ENCODE measurements around the gene VAV3.

VAV3 gene

DNA sequence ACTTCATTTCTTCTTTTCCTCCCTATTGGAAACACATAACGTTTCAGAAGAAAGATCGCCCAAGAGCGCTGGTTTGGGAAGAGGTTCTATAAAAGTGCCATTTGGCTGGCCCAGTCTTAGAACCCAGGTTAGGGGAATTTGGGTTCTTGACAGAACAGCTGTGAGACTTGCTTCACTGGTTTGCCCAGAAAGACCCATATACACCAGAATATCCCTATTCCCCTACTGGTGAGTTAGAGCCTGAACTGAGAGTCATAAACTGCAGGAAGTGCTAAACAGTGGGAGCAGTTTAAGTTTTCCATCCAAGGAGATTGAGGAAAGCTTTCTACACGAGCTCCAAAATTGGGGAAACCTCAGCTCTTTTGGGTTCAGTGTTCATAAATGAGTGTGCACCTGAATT, 275.2 kb downstream of the VAV3 start:
- Histone ChIP-seq H3K4me2 (no peak overlapping the region), H3K36me3 (peaks cover 59% of the 10 kb centered on the region), H3K27me3 (no peaks in the 10 kb centered on the region), H4K20me1 (no peaks in the 10 kb centered on the region), H3K4me1 (no peaks in the 10 kb centered on the region), H3K9ac (no peak overlapping the region), H3K9me3 (no peaks in the 10 kb centered on the region), H3K27ac (no peak overlapping the region), H3K4me3 (no peak overlapping the region)
- no peak for TF ChIP-seq Cebpa-rat (IDR thresholded peaks at IDR 0.05)

DNA sequence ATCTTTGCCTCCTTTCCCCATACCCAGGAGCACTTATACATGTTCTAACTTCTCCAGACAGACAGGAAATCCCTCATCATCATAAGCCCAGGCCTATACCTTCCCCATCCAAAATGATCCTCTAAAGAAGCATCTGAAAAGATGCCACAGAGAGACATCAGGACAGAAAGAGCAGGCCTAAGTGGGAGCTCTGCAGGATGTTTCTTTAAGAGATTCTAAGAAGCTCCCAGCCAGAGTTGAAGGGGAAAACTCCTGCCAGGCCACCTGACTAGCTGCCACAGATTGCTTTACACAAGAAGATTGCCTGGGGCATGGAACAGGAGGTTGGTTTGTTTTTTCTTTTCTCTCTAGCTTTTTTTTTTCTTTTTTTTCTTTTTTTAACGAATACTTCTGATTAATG, 275.8 kb downstream of the VAV3 start:
- no peaks in the 10 kb centered on the region for H4K20me1 ChIP-seq
- no peaks in the 10 kb centered on the region for H3K9me3 ChIP-seq
- no peak overlapping the region for H3K27ac ChIP-seq
- peaks cover 57% of the 10 kb centered on the region for H3K36me3 ChIP-seq
- no peak overlapping the region for H3K4me2 ChIP-seq
- no peak overlapping the region for H3K9ac ChIP-seq
- H3K4me1 ChIP-seq: no peaks in the 10 kb centered on the region
- no peak for TF ChIP-seq Cebpa-rat (IDR thresholded peaks at IDR 0.05)
- no peaks in the 10 kb centered on the region for H3K27me3 ChIP-seq
- H3K4me3 ChIP-seq: no peak overlapping the region

DNA sequence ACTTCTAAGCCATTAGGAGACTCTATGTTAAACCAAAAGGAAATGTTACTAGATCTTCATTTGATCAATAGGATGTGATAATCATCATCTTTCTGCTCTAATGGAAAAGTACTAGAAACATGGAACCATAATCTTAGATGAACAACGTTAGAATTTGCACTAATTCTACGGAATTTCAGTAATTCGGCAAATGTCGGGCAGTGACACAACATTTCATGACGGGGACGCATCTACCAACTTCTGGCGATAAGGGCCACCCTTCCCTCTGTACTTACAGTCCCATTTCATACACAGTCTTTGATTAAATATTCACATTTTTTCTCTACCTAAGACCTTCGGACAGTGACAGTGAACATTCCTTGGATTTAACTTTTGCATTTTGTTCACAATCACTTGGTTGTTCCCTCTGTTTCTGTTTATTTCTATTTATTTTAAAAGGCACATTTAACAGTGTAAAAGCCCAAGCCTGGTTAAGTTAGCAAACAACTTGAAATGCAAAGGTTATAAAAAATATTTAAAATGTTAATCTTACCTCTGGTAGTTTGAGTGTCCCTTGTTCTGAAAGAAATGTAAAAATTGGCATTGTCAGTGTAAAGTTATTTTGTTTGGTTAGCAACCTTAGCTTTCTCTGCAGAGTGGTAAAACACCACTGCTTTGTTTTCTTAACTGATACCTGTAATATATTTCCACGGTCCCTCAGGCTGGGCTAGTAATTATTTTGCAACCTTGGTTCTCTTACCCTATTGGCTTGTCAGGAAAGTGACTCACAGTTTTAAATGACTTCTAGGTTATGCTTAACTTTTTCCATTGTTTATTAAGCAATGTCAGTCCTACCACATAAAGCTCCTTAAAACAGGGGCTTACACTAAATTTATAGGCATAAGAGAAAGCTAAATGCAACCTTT, 276.9 kb downstream of the VAV3 start:
- Histone ChIP-seq H4K20me1 (no peaks in the 10 kb centered on the region), H3K4me1 (no peaks in the 10 kb centered on the region), H3K4me2 (no peak overlapping the region), H3K4me3 (no peak overlapping the region), H3K36me3 (peaks cover 55% of the 10 kb centered on the region), H3K9me3 (no peaks in the 10 kb centered on the region), H3K27me3 (no peaks in the 10 kb centered on the region), H3K27ac (no peak overlapping the region), H3K9ac (no peak overlapping the region)
- TF ChIP-seq Cebpa-rat (IDR thresholded peaks at IDR 0.05): no peak

DNA sequence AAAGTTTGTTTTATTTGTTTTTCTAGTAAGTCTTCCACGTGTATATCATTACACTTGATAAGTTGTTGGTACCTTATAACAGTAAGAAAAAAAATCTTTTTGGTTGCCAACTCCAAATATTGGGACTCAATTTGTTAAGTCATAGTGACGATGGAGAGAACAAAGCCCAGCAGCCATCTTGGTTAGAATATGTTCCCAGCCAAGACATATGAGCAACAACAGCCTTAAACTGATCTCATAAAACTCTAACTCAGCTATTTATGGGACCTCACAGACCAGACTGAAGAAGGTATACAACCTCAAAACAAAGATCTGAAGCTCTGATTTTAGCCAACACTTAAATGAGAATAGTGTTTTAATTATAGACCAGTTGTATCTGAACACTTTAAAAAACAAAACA, 281.3 kb downstream of the VAV3 start:
- H3K9ac ChIP-seq: no peak overlapping the region
- no peaks in the 10 kb centered on the region for H3K4me1 ChIP-seq
- no peaks in the 10 kb centered on the region for H3K9me3 ChIP-seq
- H4K20me1 ChIP-seq: no peaks in the 10 kb centered on the region
- H3K4me3 ChIP-seq: no peak overlapping the region
- no peak for TF ChIP-seq Cebpa-rat (IDR thresholded peaks at IDR 0.05)
- H3K36me3 ChIP-seq: peaks cover 38% of the 10 kb centered on the region
- H3K4me2 ChIP-seq: no peak overlapping the region
- H3K27ac ChIP-seq: no peak overlapping the region
- no peaks in the 10 kb centered on the region for H3K27me3 ChIP-seq

DNA sequence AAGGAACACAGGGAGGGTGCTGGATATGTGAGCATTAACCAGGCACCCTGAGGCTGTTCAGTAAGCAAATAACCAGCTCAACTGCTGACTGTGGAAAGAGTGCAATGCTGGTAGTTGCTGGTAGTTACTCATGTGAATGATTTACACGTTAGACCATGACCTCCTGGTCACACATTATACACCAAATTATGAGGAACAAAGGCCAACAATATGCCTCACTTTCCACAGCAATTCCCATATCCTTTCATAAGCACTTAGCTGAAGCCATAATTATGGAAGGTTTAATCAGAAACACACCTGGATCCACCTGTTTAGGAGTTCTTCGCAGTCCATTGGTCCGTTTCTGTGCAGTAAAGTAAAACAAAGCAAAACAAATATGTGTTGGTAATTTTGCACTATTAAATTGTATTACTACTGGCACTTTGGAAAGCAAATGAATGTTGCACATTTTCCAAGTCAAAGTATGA, 281.8 kb downstream of the VAV3 start:
- Histone ChIP-seq H3K27ac (no peak overlapping the region), H3K9me3 (no peaks in the 10 kb centered on the region), H3K4me3 (no peak overlapping the region), H3K4me2 (no peak overlapping the region), H3K9ac (no peak overlapping the region), H3K36me3 (peaks cover 34% of the 10 kb centered on the region), H3K27me3 (no peaks in the 10 kb centered on the region), H4K20me1 (no peaks in the 10 kb centered on the region), H3K4me1 (no peaks in the 10 kb centered on the region)
- TF ChIP-seq Cebpa-rat (IDR thresholded peaks at IDR 0.05): no peak

DNA sequence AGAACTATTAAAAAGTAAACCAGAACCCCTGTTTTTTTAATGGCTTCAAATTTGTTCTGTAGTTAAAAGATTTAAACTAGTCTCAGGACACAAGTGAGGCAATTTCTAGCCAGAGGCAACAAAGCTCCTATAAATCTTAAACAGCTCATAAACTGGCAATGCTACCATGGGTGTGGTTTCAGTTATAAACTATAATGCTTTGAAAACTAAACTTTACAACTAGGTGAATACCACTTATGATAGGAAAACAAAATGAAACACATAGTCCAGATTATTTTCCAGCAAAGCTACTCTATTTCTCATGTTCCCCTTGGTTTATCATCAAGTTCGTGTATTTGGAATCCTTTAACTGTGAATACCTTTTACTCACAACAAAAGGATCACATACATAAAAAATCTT, 282.5 kb downstream of the VAV3 start:
- no peak for TF ChIP-seq Cebpa-rat (IDR thresholded peaks at IDR 0.05)
- H3K9ac ChIP-seq: no peak overlapping the region
- H3K27ac ChIP-seq: no peak overlapping the region
- no peaks in the 10 kb centered on the region for H3K27me3 ChIP-seq
- H3K4me3 ChIP-seq: no peak overlapping the region
- H3K4me1 ChIP-seq: no peaks in the 10 kb centered on the region
- H3K4me2 ChIP-seq: no peak overlapping the region
- H3K36me3 ChIP-seq: peaks cover 35% of the 10 kb centered on the region
- no peaks in the 10 kb centered on the region for H4K20me1 ChIP-seq
- no peaks in the 10 kb centered on the region for H3K9me3 ChIP-seq

DNA sequence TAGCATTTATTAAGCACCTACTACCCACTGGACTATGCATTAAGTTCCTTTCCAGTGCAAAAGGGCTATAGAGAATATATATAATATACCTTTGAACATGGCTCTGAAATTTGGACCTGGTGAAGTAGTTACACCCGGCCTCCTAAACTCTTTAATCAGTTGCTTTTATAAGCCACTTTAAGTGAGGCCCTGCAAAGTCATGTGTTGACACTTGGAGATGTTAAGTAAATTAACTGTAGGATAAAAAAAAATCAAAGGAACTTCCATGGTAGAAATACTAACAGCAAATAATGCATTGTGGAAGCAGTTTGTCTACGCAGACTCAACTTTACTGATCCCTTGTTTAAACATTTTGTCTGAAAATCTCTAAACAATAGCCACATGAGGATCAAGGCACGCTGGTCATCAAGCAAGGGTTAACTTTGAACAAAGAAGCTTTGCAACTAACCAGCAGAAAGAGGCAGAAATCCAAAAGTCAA, 283.9 kb downstream of the VAV3 start:
- H4K20me1 ChIP-seq: no peaks in the 10 kb centered on the region
- H3K9ac ChIP-seq: no peak overlapping the region
- H3K36me3 ChIP-seq: peaks cover 43% of the 10 kb centered on the region
- H3K4me3 ChIP-seq: no peak overlapping the region
- H3K4me1 ChIP-seq: no peaks in the 10 kb centered on the region
- H3K4me2 ChIP-seq: no peak overlapping the region
- TF ChIP-seq Cebpa-rat (IDR thresholded peaks at IDR 0.05): no peak
- no peaks in the 10 kb centered on the region for H3K27me3 ChIP-seq
- no peak overlapping the region for H3K27ac ChIP-seq
- H3K9me3 ChIP-seq: peaks cover 1% of the 10 kb centered on the region; the same call in 1 of the 2 replicates

DNA sequence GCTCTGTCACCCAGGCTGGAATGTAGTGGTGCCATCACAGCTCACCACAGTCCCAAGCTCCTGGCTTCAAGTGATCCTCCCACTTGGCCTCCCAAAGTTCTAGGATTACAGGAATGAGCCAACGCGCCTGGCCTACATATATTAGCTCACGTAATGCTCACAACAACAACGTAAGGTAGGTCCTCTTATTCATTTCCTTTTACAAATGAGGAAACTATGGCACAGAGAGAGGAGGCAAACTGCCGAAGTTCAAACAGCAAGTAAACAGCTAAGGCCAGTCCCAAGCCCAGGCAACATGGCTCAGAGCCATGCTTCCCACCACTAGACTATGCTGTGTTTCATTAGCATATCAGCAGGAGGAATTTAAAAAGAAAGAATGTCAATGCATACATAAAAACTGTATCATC, 284.4 kb downstream of the VAV3 start:
- H3K4me3 ChIP-seq: no peak overlapping the region
- no peak overlapping the region for H3K27ac ChIP-seq
- peaks cover 48% of the 10 kb centered on the region for H3K36me3 ChIP-seq
- peaks cover 6% of the 10 kb centered on the region for H3K9me3 ChIP-seq
- no peak for TF ChIP-seq Cebpa-rat (IDR thresholded peaks at IDR 0.05)
- H3K4me2 ChIP-seq: no peak overlapping the region
- no peaks in the 10 kb centered on the region for H4K20me1 ChIP-seq
- H3K27me3 ChIP-seq: no peaks in the 10 kb centered on the region
- H3K4me1 ChIP-seq: no peaks in the 10 kb centered on the region
- H3K9ac ChIP-seq: no peak overlapping the region

DNA sequence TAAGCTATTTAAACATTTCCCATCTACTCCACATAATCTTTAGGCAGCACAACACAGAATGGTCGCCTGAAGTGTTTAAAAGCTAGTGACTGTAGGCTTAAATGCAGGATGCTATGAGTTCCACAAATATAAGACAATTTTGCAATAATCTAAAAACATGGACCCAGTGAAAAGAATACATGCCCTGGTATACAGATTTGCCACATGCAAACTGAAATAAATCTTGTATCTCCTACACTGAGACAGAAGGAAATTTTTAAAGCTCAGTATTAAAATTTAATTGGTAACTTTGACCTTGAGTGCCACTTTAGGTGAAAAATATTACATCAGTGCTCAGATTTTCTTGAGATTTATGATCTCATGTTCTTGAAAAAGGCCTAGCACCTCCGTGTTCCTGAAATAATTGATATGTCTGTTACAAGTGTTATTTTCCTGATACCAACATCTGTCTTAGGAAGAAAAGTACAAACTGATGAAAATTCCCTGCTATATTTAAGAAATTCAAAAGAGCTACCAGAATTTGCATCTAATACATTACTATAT, 285.5 kb downstream of the VAV3 start:
- H3K9ac ChIP-seq: no peak overlapping the region
- H3K36me3 ChIP-seq: peaks cover 58% of the 10 kb centered on the region
- H3K4me3 ChIP-seq: no peak overlapping the region
- no peaks in the 10 kb centered on the region for H3K27me3 ChIP-seq
- no peaks in the 10 kb centered on the region for H4K20me1 ChIP-seq
- H3K27ac ChIP-seq: no peak overlapping the region
- no peak overlapping the region for H3K4me2 ChIP-seq
- H3K9me3 ChIP-seq: peaks cover 17% of the 10 kb centered on the region
- no peak for TF ChIP-seq Cebpa-rat (IDR thresholded peaks at IDR 0.05)
- no peaks in the 10 kb centered on the region for H3K4me1 ChIP-seq

DNA sequence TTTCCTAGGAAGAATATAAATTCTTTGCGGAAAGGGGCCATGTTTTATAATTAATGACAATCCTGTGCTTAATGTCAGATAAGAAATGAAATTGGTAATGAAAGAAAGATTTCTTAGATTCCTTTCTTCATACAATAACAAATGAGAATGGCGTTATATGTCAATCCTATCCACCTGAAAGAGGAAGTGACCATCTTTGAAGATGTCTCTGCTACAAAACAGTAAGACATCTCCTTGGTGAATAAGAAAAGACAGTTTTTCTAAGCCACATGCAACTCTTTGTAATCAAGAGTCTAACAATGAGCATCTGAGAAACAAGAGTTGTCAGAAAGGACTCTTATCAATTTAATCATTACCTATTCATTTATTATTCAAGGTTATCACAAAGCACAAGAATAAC, 286.0 kb downstream of the VAV3 start:
- Histone ChIP-seq H3K27ac (no peak overlapping the region), H3K9me3 (peaks cover 17% of the 10 kb centered on the region), H4K20me1 (no peaks in the 10 kb centered on the region), H3K4me2 (no peak overlapping the region), H3K4me1 (no peaks in the 10 kb centered on the region), H3K9ac (no peak overlapping the region), H3K4me3 (no peak overlapping the region), H3K27me3 (no peaks in the 10 kb centered on the region), H3K36me3 (peaks cover 58% of the 10 kb centered on the region)
- TF ChIP-seq Cebpa-rat (IDR thresholded peaks at IDR 0.05): no peak
